HCT116 (cell line): ENCODE data around the gene HDAC11. TPM values are rescaled to one million over a fixed set of nuclear protein-coding genes. Genes with fewer than 3 reads are reported as not detected.

Experiments
- ATAC-seq: fragments of 200-7000 bp; cut with Tn5 transposase; 2 replicates; pipeline ENCODE4 v1.9.1; 2020; ENCODE audit warnings: mild to moderate bottlenecking, moderate library complexity
- BruUV-seq: library from RNA; stranded (reverse); fragments of 400-500 nt; replicated peaks from 2 replicates; lab custom pipeline; 2021; lab: Mats Ljungman, UMichigan
- CTCF ChIA-PET: fragments of 300-600 bp; sonication (Branson Sonifier 250); formaldehyde crosslinking; loops from one replicate; lab custom pipeline; 2021; ENCODE audit warnings: antibody characterized with exemption; lab: Charles Lee
- POLR2A ChIA-PET: fragments of 300-600, 350-600 bp; sonication (Branson Sonifier 250); formaldehyde crosslinking; loops from one replicate; lab custom pipeline; 2021; ENCODE audit warnings: antibody characterized with exemption; lab: Charles Lee
- RAD21 ChIA-PET, 2 experiments: fragments of 300-600 bp; sonication (Branson Sonifier 250); formaldehyde crosslinking; loops; one replicate each; lab custom pipeline; 2023; ENCODE audit warnings: low total read pairs in 2 of 2; ENCODE audit not compliant: uncharacterized antibody in 2 of 2, unreplicated experiment in 2 of 2, low non-redundant PET in 1 of 2; lab: Charles Lee
- DNase-seq: peaks from one replicate; pipeline ENCODE4 v3.0.0-alpha.2; 2010; ENCODE audit warnings: low read depth, low spot score
- H2AFZ ChIP-seq: fragments of 200-600 bp; shearing (Covaris generic), sonication (generic); 2 replicates; pipeline ENCODE4 v1.6.1; 2017; ENCODE audit warnings: low read depth, mixed run types, mixed read lengths, antibody characterized with exemption, low read length; ENCODE audit not compliant: poor library complexity, severe bottlenecking
- H3K27ac ChIP-seq: 2 replicates; pipeline ENCODE4 v1.5.1; 2012; ENCODE audit warnings: low read depth, low read length
- H3K27me3 ChIP-seq: fragments of 200-600 bp; sonication (generic); 2 replicates; pipeline ENCODE4 v1.6.1; 2016; ENCODE audit warnings: mixed run types, low read length, mixed read lengths; ENCODE audit not compliant: insufficient read depth
- H3K36me3 ChIP-seq, 2 experiments: fragments of 200-500 bp in 1 of 2; fragments of 200-600 bp in 1 of 2; sonication (Bioruptor generic) in 1 of 2; sonication (generic) in 1 of 2; 2 replicates each; pipeline versions ENCODE4 v1.5.1 to v1.6.1; 2014 to 2016; ENCODE audit warnings: low read length in 2 of 2, inconsistent platforms in 1 of 2, mixed read lengths in 1 of 2, mixed run types in 1 of 2; ENCODE audit not compliant: insufficient read depth in 2 of 2, control insufficient read depth in 1 of 2
- H3K4me1 ChIP-seq, 2 experiments: fragments of 200-600 bp in 1 of 2; sonication (generic) in 1 of 2; 2 replicates each; pipeline versions ENCODE4 v1.5.1 to v1.6.1; 2012 to 2017; ENCODE audit warnings: low read length in 2 of 2, inconsistent platforms in 1 of 2, mild to moderate bottlenecking in 1 of 2, mixed read lengths in 1 of 2, mixed run types in 1 of 2, moderate library complexity in 1 of 2; ENCODE audit not compliant: insufficient read depth in 2 of 2, control insufficient read depth in 1 of 2
- H3K4me2 ChIP-seq: fragments of 200-600 bp; sonication (generic); 2 replicates; pipeline ENCODE4 v1.6.1; 2017; ENCODE audit warnings: mixed run types, low read length, mixed read lengths
- H3K4me3 ChIP-seq, 2 experiments: fragments of 200-600 bp in 1 of 2; sonication (generic) in 1 of 2; replicated peaks in 1 of 2; 2 replicates each; pipeline ENCODE4 v1.5.1; 2011 to 2016; ENCODE audit warnings: low read length in 2 of 2, control low read depth in 1 of 2, low read depth in 1 of 2, mild to moderate bottlenecking in 1 of 2, mixed read lengths in 1 of 2, mixed run types in 1 of 2
- H3K79me2 ChIP-seq: fragments of 200-600 bp; sonication (generic); 2 replicates; pipeline ENCODE4 v1.6.1; 2017; ENCODE audit warnings: mild to moderate bottlenecking, mixed run types, low read length, moderate library complexity, mixed read lengths; ENCODE audit not compliant: insufficient read depth
- H3K9ac ChIP-seq: fragments of 200-600 bp; sonication (generic); 2 replicates; pipeline ENCODE4 v1.6.1; 2016; ENCODE audit warnings: low read length, mixed read lengths
- H3K9me2 ChIP-seq: fragments of 200-600 bp; sonication (generic), shearing (Covaris generic); 2 replicates; pipeline ENCODE4 v1.6.1; 2017; ENCODE audit warnings: mixed run types, mild to moderate bottlenecking, moderate library complexity; ENCODE audit not compliant: insufficient read depth
- H3K9me3 ChIP-seq, 2 experiments: fragments of 200-500 bp in 1 of 2; fragments of 200-600 bp in 1 of 2; sonication (Bioruptor generic) in 1 of 2; sonication (generic) in 1 of 2; 2 replicates each; pipeline ENCODE4 v1.6.1; 2014 to 2017; ENCODE audit warnings: low read length in 2 of 2, mixed read lengths in 2 of 2, inconsistent platforms in 1 of 2, low read depth in 1 of 2, mild to moderate bottlenecking in 1 of 2, mixed run types in 1 of 2, moderate library complexity in 1 of 2; ENCODE audit not compliant: control insufficient read depth in 1 of 2, insufficient read depth in 1 of 2
- H4K20me1 ChIP-seq: fragments of 200-600 bp; sonication (generic), shearing (Covaris generic); 2 replicates; pipeline ENCODE4 v1.6.1; 2017; ENCODE audit warnings: mixed run types, mild to moderate bottlenecking, moderate library complexity; ENCODE audit not compliant: insufficient read depth
- CEBPB ChIP-seq: IDR thresholded peaks from 2 replicates; pipeline ENCODE4 v1.6.1; 2012; ENCODE audit warnings: low read depth
- CTCF ChIP-seq, 3 experiments: fragments of 200-600 bp in 1 of 3; sonication (generic) in 1 of 3; IDR thresholded peaks in 2 of 3; conservative IDR thresholded peaks in 1 of 3; 2 replicates each; pipeline ENCODE4 v1.5.1; 2012 to 2017; ENCODE audit warnings: low read depth in 2 of 3, low read length in 2 of 3, antibody characterized with exemption in 1 of 3, borderline replicate concordance in 1 of 3, control low read depth in 1 of 3, mild to moderate bottlenecking in 1 of 3, mixed read lengths in 1 of 3, mixed run types in 1 of 3, moderate library complexity in 1 of 3; ENCODE audit not compliant: insufficient read depth in 1 of 3
- EGR1 ChIP-seq: IDR thresholded peaks from 2 replicates; pipeline ENCODE4 v1.6.1; 2012; ENCODE audit warnings: low read depth
- EZH2phosphoT487 ChIP-seq: fragments of 200-600 bp; IDR thresholded peaks from 2 replicates; pipeline ENCODE4 v1.6.1; 2018; ENCODE audit warnings: antibody characterized with exemption, borderline replicate concordance
- FOSL1 ChIP-seq: IDR thresholded peaks from 2 replicates; pipeline ENCODE4 v1.6.1; 2012; ENCODE audit warnings: low read depth
- RAD21 ChIP-seq: IDR thresholded peaks from 2 replicates; pipeline ENCODE4 v1.6.1; 2012; ENCODE audit warnings: low read depth, mild to moderate bottlenecking
- SP1 ChIP-seq: IDR thresholded peaks from 2 replicates; pipeline ENCODE4 v1.6.1; 2012; ENCODE audit warnings: low read depth
- TCF7L2 ChIP-seq: IDR thresholded peaks from 2 replicates; pipeline ENCODE4 v1.7.0; 2011; ENCODE audit warnings: borderline replicate concordance, inconsistent platforms; ENCODE audit not compliant: insufficient read depth, insufficient read length; ENCODE audit errors: extremely low read depth
- intact Hi-C: fragments of 100-400 bp; cut with micrococcal nuclease; formaldehyde crosslinking; loops from 2 replicates; pipeline ENCODE4 v1.10.0; 2022
- total RNA-seq: library from RNA; stranded (reverse); gene quantifications from one replicate; pipeline ENCODE4 v1.2.1, GENCODE V29; 2021; ENCODE audit not compliant: unreplicated experiment

HDAC11 gene
- total RNA-seq, 1 experiment from 2014 or later: 16.1 TPM

GRCh38 chr3:13544951-13545651, 65.0 kb downstream of the HDAC11 start:
- no peak overlapping the region for H2AFZ ChIP-seq
- peaks cover 0 to 19% of the 10 kb centered on the region in 2 experiments; a peak in 1 of 4 replicates for H3K4me1 ChIP-seq
- no TSS peak for BruUV-seq
- DNase-seq (no peak), ATAC-seq (no peak)
- H3K27me3 ChIP-seq: no peaks in the 10 kb centered on the region
- no peaks in the 10 kb centered on the region for H4K20me1 ChIP-seq
- H3K4me2 ChIP-seq: no peak overlapping the region
- no peak overlapping the region for H3K4me3 ChIP-seq
- intact Hi-C loops: no loop called here
- H3K36me3 ChIP-seq: no peaks in the 10 kb centered on the region
- CTCF ChIA-PET: no interaction called here
- no peaks in the 10 kb centered on the region for H3K9me2 ChIP-seq
- no peaks in the 10 kb centered on the region for H3K79me2 ChIP-seq
- POLR2A ChIA-PET: no interaction called here
- H3K9ac ChIP-seq: no peak overlapping the region
- TF ChIP-seq SP1: no peak
- no peak for TF ChIP-seq CEBPB
- no peak for TF ChIP-seq FOSL1
- no peak for TF ChIP-seq EGR1
- TF ChIP-seq RAD21: no peak
- no peak for TF ChIP-seq CTCF (IDR thresholded peaks at IDR 0.05 in 2 of 3, conservative IDR thresholded peaks at IDR 0.05 in 1 of 3; ENCODE audit: borderline replicate concordance in 1 of 3, insufficient read depth in 1 of 3, low read depth in 2 of 3, low read length in 2 of 3)
- TF ChIP-seq EZH2phosphoT487: no peak
- TF ChIP-seq TCF7L2: no peak
- TF ChIP-seq, all 23 proteins: peak for 0
- H3K27ac ChIP-seq: no peak overlapping the region
- RAD21 ChIA-PET: no interaction called here
- H3K9me3 ChIP-seq: peaks cover 0 to 8% of the 10 kb centered on the region in 2 experiments; a peak in 1 of 4 replicates
